ENCODE data around the gene RASL11B.
A peak's percentile ranks its signal among the peaks of the same experiment; 100 is the strongest.

Gene RASL11B

DNA sequence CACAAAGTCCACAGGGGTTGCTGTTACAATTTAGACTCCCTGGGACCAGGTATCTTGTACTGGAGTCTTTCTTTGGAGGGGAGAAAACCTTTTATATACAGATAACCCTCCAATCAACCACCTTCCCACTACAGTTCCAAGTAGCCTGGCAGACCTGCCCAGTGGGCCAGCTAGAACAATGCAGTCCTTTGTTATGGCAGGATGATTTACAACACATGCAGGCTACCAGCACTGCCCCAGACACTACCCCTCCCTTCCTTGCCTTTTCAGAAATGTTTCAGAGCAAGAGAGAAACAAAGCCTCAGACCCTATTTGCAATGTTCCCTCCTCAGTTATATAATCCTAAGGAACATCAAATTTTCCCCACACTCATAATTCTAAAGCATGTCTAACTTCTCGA, 11.1 kb downstream of the RASL11B start:
- FAIRE-seq (no peak), DNase-seq (ENCODE audit: insufficient read length, low spot score) (peak; percentile 18)
- no peak for TF ChIP-seq POLR2A (IDR thresholded peaks at IDR 0.05; ENCODE audit: low read depth, low read length)

DNA sequence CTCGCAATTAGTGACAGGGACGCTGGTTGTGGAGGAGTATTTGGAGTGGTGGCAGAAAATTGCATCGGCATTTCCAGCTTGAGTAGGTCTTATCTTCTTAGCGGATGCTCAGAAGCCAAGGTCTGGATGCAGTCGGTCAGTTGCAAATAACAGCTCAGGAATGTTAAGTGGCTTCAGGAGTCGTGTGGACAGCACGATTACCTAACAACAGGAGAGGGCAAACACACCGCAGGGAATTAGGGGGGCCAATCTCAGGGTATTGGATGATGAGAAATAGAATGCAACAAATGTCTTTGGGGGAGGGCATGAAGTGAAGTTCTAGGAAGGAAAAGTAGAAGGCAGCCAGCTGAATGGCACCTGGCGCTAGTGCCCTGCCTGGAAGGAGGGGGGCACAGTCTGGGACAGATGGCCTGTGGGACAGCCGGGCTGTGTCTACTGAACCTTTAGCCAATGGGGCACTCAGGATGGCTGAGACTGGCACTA, 11.8 kb downstream of the RASL11B start:
- FAIRE-seq = no peak
- DNase-seq (ENCODE audit: insufficient read length, low spot score) = no peak
- TF ChIP-seq POLR2A (IDR thresholded peaks at IDR 0.05; ENCODE audit: low read depth, low read length) = no peak

DNA sequence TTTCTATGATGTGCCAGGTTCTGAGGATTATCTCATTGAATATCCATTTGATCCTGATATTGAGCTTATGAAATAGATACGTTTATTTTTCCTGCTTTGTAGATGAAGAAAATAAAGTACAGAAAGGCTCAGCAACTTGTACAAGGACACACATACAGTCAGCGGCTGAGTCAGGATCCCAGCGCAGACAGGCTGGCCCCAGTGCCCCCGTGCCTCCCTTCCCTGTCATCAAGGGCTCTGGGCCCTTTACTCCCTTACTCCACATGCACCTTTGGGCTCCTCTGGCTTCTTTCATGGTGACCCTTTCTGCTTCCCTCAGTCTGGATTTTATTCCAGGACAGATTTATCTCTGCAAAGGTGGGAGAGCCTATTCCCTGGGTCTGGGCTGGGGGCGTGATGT, 12.8 kb downstream of the RASL11B start:
- no peak for TF ChIP-seq POLR2A (IDR thresholded peaks at IDR 0.05; ENCODE audit: low read depth, low read length)
- FAIRE-seq (no peak), DNase-seq (ENCODE audit: insufficient read length, low spot score) (no peak)

DNA sequence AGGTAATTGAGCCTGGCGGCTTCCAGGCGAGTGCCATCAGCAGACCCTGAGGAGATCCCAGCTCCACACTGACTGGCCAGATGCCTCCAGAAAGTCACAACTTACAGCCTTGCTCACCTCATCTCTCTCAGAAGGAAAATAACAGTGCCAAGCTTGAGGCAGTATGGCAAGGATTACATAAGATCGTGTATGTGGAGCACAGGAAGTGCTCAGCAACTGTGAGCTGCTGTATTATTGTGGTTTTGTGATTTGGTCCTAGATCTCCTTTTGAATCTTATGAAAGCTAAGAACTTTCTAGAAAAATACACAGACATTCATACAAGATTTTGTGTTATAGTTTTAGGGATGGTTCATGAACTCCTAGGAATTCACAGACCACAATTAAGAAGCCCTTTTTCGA, 14.0 kb downstream of the RASL11B start:
- FAIRE-seq = no peak
- no peak for DNase-seq (ENCODE audit: insufficient read length, low spot score)
- no peak for TF ChIP-seq POLR2A (IDR thresholded peaks at IDR 0.05; ENCODE audit: low read depth, low read length)

DNA sequence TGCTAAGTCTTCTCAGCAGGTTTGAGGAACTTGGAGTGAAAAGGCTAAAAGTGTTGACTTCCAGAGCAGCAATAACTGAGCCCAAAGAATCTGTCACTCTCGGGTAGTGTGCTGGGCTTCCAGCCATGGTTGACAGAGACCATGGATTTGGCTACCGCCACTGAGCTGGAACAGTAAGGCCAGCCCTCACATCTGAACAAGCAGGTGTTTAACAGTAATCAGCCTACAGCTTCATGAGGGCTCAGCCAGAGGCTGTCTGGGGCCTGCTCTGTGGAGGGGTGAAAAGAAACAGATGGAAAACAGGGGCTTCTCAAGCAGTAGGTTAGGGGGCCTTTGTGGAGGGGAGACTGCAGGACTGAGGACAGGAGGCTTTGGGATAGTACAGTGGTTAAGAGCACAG, 14.9 kb downstream of the RASL11B start:
- DNase-seq (ENCODE audit: insufficient read length, low spot score) (no peak), FAIRE-seq (no peak)
- no peak for TF ChIP-seq POLR2A (IDR thresholded peaks at IDR 0.05; ENCODE audit: low read depth, low read length)

DNA sequence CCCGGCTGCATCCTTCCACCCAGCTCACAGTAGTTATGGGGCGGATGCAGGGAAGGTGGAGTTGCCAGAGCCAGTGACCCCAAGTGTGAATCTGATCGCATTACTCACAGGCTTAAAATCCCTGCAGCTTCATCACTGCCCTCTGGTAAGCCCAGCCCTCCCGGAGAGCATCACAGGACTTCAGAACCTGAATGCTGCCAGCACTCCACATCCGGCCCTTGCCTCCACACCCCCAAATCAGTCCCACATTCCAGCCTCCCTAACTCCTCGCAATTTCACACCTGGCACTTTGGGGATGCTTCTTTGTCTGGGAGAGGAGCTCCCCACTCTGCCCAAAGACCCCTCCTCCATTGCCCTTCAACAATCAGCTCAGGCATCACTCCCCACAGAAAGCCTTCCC, 15.6 kb downstream of the RASL11B start:
- no peak for FAIRE-seq
- TF ChIP-seq POLR2A (IDR thresholded peaks at IDR 0.05; ENCODE audit: low read depth, low read length) = no peak
- DNase-seq (ENCODE audit: insufficient read length, low spot score) = no peak

DNA sequence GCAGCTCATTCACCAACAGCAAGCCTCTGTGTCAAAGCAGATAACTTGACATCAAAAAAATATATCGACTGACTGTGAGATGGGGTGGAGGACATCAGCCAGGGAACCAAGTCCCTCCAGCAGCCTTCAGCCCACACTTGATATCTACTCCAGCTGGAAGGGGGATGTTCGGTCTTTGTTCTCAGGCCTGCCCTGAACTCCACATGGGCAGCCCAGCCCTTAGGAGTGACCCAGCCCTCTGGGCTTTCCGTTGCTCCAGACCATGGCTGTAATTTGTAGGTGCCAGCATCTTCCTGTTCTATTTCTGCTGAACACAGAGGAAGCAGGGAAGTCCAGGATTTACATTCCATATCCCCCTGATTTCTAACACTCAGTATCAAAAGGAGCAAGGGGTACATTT, 17.4 kb downstream of the RASL11B start:
- FAIRE-seq (no peak), DNase-seq (ENCODE audit: insufficient read length, low spot score) (no peak)
- no peak for TF ChIP-seq POLR2A (IDR thresholded peaks at IDR 0.05; ENCODE audit: low read depth, low read length)

DNA sequence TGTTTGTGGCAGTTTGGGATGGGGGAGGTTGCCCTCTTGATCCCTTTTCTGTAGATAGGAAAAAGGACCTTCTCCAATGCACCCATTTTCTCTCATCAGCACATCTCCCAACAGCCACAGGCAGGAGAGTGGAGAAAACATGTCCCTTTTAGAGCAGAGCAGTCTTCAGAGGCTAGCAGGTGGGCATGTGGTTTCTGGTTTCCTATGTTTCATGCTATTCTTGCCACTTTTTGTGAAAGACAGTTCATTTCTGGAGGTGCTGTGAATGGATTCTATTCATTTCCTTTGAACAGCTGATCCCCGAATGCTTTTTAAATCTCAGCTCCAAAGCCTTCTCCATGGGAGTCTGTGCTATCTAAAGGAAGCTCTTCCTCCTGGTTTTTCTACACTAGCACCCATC, 18.9 kb downstream of the RASL11B start:
- FAIRE-seq = no peak

DNA sequence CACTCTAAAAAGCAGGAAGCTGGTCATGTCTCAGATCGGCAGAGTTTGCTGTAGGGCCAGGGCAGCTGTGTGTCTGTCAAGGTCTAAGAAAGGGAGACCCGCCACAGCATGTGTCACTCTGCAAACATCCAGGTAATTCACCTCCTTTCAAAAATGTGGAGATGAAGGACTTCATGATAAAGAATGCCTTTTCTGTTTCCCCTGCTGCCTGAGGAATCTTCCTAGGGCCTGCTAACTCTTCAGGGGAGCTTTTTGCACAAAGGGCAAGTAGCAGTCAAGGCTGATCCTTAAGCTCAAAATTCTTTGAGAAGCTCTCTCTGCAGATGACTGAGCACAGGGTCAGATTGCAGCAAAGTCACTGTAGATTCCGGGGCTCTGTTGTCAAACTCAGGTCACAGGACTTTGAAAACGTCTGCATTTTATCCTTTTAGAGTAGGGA, 21.1 kb downstream of the RASL11B start:
- no peak for FAIRE-seq
- no peak for TF ChIP-seq POLR2A (IDR thresholded peaks at IDR 0.05; ENCODE audit: low read depth, low read length)
- DNase-seq (ENCODE audit: insufficient read length, low spot score) = no peak

More for the DNA sequence above, 18.9 kb downstream of the RASL11B start:
- no peak for DNase-seq (ENCODE audit: insufficient read length, low spot score)
- TF ChIP-seq POLR2A (IDR thresholded peaks at IDR 0.05; ENCODE audit: low read depth, low read length) = no peak

DNA sequence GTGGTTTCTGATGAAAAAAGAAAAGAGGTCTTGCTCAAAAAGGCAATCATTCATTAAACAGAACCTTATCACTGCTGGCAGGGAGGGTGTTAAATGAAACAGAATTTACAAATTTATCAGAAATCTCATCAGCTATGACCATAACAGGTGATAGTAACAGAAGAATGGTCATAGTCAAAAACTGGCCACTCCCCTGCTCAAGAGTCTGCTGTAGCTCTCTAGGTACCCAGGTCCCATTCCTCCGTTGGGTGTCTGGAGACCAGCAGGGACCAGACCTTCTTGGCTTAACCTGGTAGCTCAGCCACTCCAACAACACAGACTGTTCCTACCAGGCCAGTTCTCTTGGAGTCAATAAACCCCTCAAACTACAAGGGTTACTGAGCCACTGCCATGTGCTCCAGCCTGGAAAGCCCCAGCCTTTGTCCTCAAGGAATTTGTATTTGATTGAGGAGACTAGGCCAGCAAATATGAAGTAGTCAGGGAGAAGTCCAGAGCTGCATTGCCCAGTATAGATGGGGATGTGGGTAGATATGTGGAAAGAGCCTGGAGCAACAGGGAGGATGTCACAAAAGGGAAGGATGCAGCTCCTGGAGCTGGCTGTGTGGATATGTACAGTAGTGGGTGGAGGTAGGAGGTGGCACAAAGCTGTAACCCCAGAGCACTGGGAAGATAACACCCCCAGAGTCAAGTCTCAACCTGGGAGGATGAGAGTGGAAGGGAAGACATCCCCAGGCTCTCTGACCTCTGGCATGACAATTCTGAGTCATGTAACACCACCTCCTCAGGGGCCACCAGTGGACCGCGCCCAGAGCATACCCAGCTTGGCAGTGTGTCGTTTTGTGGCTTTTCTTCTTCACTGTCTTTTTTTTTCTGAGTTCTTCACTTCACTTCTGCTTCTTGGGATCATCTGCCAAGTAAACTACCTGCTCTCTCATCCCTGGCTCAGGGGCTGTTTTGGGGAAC, 21.9 kb downstream of the RASL11B start:
- DNase-seq (ENCODE audit: insufficient read length, low spot score) = no peak
- TF ChIP-seq POLR2A (IDR thresholded peaks at IDR 0.05; ENCODE audit: low read depth, low read length) = no peak
- no peak for FAIRE-seq

DNA sequence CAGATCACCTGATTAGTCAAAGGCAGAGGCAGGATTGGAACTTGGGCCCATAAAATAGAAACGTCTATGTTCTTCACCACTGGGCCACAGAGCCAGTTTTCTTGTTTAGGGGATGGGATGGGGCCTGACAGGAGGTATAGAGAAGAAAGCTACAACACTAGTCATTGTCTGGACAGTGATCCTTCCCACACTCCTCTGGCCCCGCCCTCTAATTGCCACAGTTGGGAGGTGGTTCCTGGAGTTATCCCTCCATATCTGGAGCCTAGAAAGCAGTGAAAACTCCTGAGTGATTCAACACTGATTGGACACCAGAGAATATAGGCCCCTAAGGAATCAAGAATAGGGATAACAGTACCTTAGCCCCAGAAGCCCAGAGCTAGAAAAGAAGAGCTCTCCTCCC, 22.9 kb downstream of the RASL11B start:
- no peak for TF ChIP-seq POLR2A (IDR thresholded peaks at IDR 0.05; ENCODE audit: low read depth, low read length)
- FAIRE-seq (no peak), DNase-seq (ENCODE audit: insufficient read length, low spot score) (no peak)

DNA sequence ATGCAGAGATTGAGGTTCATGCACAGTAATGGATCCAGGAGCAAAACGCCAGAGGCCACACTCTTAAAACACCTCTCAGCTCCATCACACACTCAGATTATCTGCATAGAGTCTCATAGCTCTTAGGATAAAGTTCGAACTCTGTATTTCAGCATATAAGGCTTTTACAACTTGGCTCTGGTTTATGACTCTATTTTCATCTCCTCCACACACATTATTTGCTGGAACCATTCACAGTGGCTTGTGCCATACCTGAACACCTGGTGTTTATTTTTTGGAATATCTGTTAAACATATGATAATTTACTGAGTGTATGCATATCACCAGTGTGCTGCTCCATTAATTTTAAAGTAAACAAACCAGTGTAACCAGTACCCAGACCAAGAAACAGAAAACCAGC, 27.2 kb downstream of the RASL11B start:
- DNase-seq (ENCODE audit: insufficient read length, low spot score) = no peak
- no peak for FAIRE-seq
- no peak for TF ChIP-seq POLR2A (IDR thresholded peaks at IDR 0.05; ENCODE audit: low read depth, low read length)

DNA sequence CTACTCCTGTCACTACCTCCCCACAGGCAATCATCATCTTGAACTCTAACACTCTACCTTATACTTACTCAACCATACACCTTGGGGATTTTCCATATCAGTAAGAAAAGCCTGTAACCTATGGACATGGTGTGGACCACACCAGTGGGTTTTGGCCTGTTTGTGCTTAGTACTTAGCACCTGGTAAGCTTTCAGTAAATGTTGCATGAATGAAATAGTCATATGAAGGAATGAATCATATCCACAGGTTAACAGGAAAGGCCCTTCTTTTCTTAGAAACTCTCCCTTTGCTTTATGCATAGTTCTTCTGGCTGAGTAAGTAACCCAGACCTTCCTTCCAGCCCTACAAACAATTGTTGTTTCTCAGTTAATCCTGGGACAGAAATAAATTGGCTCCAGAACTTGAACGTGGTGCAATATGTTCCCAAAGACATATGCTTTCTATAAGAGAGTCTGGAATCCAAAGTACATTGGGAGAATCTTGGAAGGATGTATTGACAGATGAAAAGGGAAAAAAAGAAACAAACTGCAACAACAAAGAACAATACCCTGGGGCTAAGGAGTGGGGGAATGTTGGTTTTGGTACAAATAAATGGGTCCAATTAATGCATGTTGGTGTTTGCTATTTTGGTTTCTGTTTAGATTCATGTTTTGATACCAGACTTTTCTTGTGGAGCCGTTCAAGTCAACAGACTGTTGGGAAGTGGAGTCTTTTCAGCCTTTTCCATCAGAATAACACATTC, 27.8 kb downstream of the RASL11B start:
- FAIRE-seq (no peak), DNase-seq (ENCODE audit: insufficient read length, low spot score) (no peak)
- TF ChIP-seq POLR2A (IDR thresholded peaks at IDR 0.05; ENCODE audit: low read depth, low read length) = no peak

DNA sequence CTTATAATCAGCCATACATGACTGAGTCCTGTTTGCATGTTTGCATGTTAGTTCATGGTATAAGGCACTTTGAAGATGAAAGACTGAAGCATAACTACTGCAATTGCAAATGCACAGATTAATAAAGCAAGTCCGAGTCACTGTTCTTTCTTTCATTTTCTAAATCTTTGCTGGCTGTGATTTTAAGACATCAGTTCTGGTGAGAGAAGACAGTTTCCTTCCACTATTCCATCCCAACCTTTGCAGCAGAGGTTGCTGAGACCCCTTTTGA, 28.3 kb downstream of the RASL11B start:
- DNase-seq (ENCODE audit: insufficient read length, low spot score) = no peak
- TF ChIP-seq POLR2A (IDR thresholded peaks at IDR 0.05; ENCODE audit: low read depth, low read length) = no peak
- FAIRE-seq = no peak

DNA sequence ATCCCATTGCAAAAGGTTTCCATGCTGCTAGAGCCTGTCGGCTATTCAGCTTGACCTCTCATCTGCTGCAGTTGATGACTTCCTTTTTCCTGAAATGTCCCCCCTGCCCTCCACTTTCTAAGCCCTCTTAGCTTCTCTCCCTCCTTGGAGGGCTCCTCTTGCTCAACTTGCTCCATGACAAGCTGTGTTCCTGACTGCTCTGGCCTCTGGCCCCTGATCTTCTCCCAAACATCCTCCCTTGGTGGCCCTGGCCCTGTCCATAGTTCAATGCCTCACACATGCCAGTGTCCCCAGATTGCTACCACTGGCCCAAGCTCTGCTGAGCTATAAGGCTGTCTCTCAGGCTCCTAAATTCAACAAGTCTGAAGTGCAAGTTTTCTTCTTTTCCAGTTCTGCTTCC, 29.6 kb downstream of the RASL11B start:
- FAIRE-seq = no peak
- no peak for TF ChIP-seq POLR2A (IDR thresholded peaks at IDR 0.05; ENCODE audit: low read depth, low read length)
- no peak for DNase-seq (ENCODE audit: insufficient read length, low spot score)

Data from H54 (cell line).